GM10248 (cell line): Measurements from ENCODE around the gene IQGAP1.
A peak's percentile ranks its signal among the peaks of the same experiment; 100 is the strongest.
"Not testable (repeated sequence)": the region's sequence is repeated elsewhere in the genome, so short reads cannot be mapped to it uniquely, and the experiment has no call there.

Experiments
- CTCF ChIA-PET: fragments of 300-600 bp; sonication (Branson Sonifier 250); formaldehyde crosslinking; extraction: SDS; loops from one replicate; lab custom pipeline; 2021; ENCODE audit warnings: antibody characterized with exemption; lab: Yijun Ruan, JAX
- POLR2A ChIA-PET: fragments of 350-650 bp; sonication (Branson Sonifier 250); formaldehyde crosslinking; extraction: SDS; loops from one replicate; lab custom pipeline; 2020; ENCODE audit warnings: antibody characterized with exemption; lab: Yijun Ruan, JAX
- DNase-seq: peaks from one replicate; pipeline ENCODE4 v3.0.0; 2012; ENCODE audit errors: extremely low spot score
- CTCF ChIP-seq: IDR thresholded peaks from 2 replicates; pipeline ENCODE4 v1.5.1; 2012; ENCODE audit warnings: mild to moderate bottlenecking, low read depth; ENCODE audit errors: extremely low read depth, missing control alignments, control extremely low read depth

The IQGAP1 gene

GRCh38 chr15:90413411-90414379 is 25.7 kb downstream of the IQGAP1 start:
- no peak for TF ChIP-seq CTCF
- ChIA-PET CTCF (interaction anchor here (0.7 to 4.0 kb wide), 7 partner anchors 8 to 112 kb away, joined by 3 to 11 read pairs (median 6); no protein-coding TSS in a partner anchor), POLR2A (no interaction called here)
- no peak for DNase-seq

- DNase-seq = no peak
- no peak for TF ChIP-seq CTCF
- CTCF ChIA-PET = interaction anchor here (0.9 to 4.0 kb wide), 2 partner anchors 10 to 95 kb away, joined by 3 to 11 read pairs; no protein-coding TSS in a partner anchor
- POLR2A ChIA-PET = no interaction called here
Measured at GRCh38 chr15:90414408-90415028, 26.5 kb downstream of the IQGAP1 start.

GRCh38 chr15:90416052-90416451 is 28.0 kb downstream of the IQGAP1 start:
- POLR2A ChIA-PET, CTCF ChIA-PET, DNase-seq: not testable (repeated sequence)

- ChIA-PET CTCF (no interaction called here), POLR2A (interaction anchor here (0.6 to 1.0 kb wide), 2 partner anchors 66 to 185 kb away, joined by 3 read pairs; partner anchors contain the start of genes CIB1 and ZNF774)
- TF ChIP-seq CTCF = no peak
- no peak for DNase-seq
Measured at GRCh38 chr15:90418627-90419026, 30.6 kb downstream of the IQGAP1 start.

- TF ChIP-seq CTCF = no peak
- ChIA-PET CTCF (no interaction called here), POLR2A (interaction anchor here (1.0 kb wide), 1 partner anchor 67 kb away, joined by 3 read pairs; the partner anchor contains the start of gene ZNF774)
- DNase-seq = peak; percentile 35
Measured at GRCh38 chr15:90419206-90419605, 31.2 kb downstream of the IQGAP1 start.

GRCh38 chr15:90419738-90420406 is 31.8 kb downstream of the IQGAP1 start:
- CTCF ChIA-PET = interaction anchor here (0.7 kb wide), 1 partner anchor 19 kb away, joined by 3 read pairs; no protein-coding TSS in a partner anchor
- POLR2A ChIA-PET = no interaction called here
- no peak for TF ChIP-seq CTCF
- DNase-seq = no peak
